Kasumi-1 (cell line): ENCODE data around the gene TUBB2B.
"Not testable (repeated sequence)": the region's sequence is repeated elsewhere in the genome, so short reads cannot be mapped to it uniquely, and the experiment has no call there.

Experiments
- DNase-seq, 2 experiments: peaks; one replicate each; lab custom pipeline; 2025; lab: John Stamatoyannopoulos, UW

The TUBB2B gene

GRCh38 chr6:3186974-3187382 is 40.5 kb downstream of the TUBB2B start:
- DNase-seq: no peak

GRCh38 chr6:3183066-3183465 is 44.4 kb downstream of the TUBB2B start:
- no peak for DNase-seq

- DNase-seq: no peak
Measured at GRCh38 chr6:3181105-3181504, 46.3 kb downstream of the TUBB2B start.

- not testable (repeated sequence) for DNase-seq
Measured at GRCh38 chr6:3179945-3180344, 47.5 kb downstream of the TUBB2B start.

GRCh38 chr6:3178666-3179065 is 48.8 kb downstream of the TUBB2B start:
- not testable (repeated sequence) for DNase-seq

- peak; percentile 23 to 29 for DNase-seq
Measured at GRCh38 chr6:3176562-3177355, 50.7 kb downstream of the TUBB2B start.

- no peak for DNase-seq
Measured at GRCh38 chr6:3175715-3176402, 51.6 kb downstream of the TUBB2B start.
